ENCODE data around the gene RNF151. TPM values are rescaled to one million over a fixed set of nuclear protein-coding genes. Genes with fewer than 3 reads are reported as not detected.

RNF151 gene
- total and polyA plus RNA-seq, 2 of the 13 experiments (the other 11 are each of a cell fraction or from before 2014, with no cell fraction given) = not detected

- TF ChIP-seq, protein P1, sequence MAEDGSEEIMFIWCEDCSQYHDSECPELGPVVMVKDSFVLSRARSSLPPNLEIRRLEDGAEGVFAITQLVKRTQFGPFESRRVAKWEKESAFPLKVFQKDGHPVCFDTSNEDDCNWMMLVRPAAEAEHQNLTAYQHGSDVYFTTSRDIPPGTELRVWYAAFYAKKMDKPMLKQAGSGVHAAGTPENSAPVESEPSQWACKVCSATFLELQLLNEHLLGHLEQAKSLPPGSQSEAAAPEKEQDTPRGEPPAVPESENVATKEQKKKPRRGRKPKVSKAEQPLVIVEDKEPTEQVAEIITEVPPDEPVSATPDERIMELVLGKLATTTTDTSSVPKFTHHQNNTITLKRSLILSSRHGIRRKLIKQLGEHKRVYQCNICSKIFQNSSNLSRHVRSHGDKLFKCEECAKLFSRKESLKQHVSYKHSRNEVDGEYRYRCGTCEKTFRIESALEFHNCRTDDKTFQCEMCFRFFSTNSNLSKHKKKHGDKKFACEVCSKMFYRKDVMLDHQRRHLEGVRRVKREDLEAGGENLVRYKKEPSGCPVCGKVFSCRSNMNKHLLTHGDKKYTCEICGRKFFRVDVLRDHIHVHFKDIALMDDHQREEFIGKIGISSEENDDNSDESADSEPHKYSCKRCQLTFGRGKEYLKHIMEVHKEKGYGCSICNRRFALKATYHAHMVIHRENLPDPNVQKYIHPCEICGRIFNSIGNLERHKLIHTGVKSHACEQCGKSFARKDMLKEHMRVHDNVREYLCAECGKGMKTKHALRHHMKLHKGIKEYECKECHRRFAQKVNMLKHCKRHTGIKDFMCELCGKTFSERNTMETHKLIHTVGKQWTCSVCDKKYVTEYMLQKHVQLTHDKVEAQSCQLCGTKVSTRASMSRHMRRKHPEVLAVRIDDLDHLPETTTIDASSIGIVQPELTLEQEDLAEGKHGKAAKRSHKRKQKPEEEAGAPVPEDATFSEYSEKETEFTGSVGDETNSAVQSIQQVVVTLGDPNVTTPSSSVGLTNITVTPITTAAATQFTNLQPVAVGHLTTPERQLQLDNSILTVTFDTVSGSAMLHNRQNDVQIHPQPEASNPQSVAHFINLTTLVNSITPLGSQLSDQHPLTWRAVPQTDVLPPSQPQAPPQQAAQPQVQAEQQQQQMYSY (CRISPR knock-in tag; IDR thresholded peaks at IDR 0.05) = no peak
- TF ChIP-seq SOX13 (IDR thresholded peaks at IDR 0.05) (no peak), SOX13 (CRISPR knock-in tag; conservative IDR thresholded peaks at IDR 0.05 in 1 of 2, IDR thresholded peaks at IDR 0.05 in 1 of 2) (no peak), POLR2A (IDR thresholded peaks at IDR 0.05; ENCODE audit: insufficient read depth in 1 of 2, low read depth in 2 of 2, low read length in 2 of 2) (no peak), ATM (IDR thresholded peaks at IDR 0.05; ENCODE audit: borderline replicate concordance) (no peak), BCL6 (CRISPR knock-in tag; IDR thresholded peaks at IDR 0.05) (peak; percentile 37; the same call in 1 of the 2 replicates), ZZZ3 (CRISPR knock-in tag; IDR thresholded peaks at IDR 0.05; ENCODE audit: borderline replicate concordance) (no peak), ZNF670 (CRISPR knock-in tag; IDR thresholded peaks at IDR 0.05; ENCODE audit: borderline replicate concordance) (0 out of 2 replicates have a peak, but pooled peaks have one; percentile 10), ZNF205 (CRISPR knock-in tag; IDR thresholded peaks at IDR 0.05) (no peak), MIER2 (CRISPR knock-in tag; IDR thresholded peaks at IDR 0.05) (no peak), ZNF512 (CRISPR knock-in tag; IDR thresholded peaks at IDR 0.05) (no peak), ZBTB49 (CRISPR knock-in tag; IDR thresholded peaks at IDR 0.05; ENCODE audit: borderline replicate concordance) (no peak), SALL1 (CRISPR knock-in tag; IDR thresholded peaks at IDR 0.05) (no peak), GLMP (CRISPR knock-in tag; IDR thresholded peaks at IDR 0.05; ENCODE audit: borderline replicate concordance) (no peak), SOX5 (CRISPR knock-in tag; IDR thresholded peaks at IDR 0.05; ENCODE audit: borderline replicate concordance) (no peak)
- TF ChIP-seq, protein P2, sequence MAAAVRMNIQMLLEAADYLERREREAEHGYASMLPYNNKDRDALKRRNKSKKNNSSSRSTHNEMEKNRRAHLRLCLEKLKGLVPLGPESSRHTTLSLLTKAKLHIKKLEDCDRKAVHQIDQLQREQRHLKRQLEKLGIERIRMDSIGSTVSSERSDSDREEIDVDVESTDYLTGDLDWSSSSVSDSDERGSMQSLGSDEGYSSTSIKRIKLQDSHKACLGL (CRISPR knock-in tag; IDR thresholded peaks at IDR 0.05) = 0 out of 2 replicates have a peak, but pooled peaks have one; percentile 23
- TF ChIP-seq, protein P3, sequence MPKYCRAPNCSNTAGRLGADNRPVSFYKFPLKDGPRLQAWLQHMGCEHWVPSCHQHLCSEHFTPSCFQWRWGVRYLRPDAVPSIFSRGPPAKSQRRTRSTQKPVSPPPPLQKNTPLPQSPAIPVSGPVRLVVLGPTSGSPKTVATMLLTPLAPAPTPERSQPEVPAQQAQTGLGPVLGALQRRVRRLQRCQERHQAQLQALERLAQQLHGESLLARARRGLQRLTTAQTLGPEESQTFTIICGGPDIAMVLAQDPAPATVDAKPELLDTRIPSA (CRISPR knock-in tag; IDR thresholded peaks at IDR 0.05; ENCODE audit: borderline replicate concordance) = no peak
- TF ChIP-seq, protein P4, sequence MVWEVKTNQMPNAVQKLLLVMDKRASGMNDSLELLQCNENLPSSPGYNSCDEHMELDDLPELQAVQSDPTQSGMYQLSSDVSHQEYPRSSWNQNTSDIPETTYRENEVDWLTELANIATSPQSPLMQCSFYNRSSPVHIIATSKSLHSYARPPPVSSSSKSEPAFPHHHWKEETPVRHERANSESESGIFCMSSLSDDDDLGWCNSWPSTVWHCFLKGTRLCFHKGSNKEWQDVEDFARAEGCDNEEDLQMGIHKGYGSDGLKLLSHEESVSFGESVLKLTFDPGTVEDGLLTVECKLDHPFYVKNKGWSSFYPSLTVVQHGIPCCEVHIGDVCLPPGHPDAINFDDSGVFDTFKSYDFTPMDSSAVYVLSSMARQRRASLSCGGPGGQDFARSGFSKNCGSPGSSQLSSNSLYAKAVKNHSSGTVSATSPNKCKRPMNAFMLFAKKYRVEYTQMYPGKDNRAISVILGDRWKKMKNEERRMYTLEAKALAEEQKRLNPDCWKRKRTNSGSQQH (CRISPR knock-in tag; IDR thresholded peaks at IDR 0.05; ENCODE audit: low read depth) = no peak
Observed at GRCh38 chr16:2016407-2016922, 49.8 kb downstream of the RNF151 start (continued).

Data from HepG2 (cell line).